A549 treated with Hydrocortisone at 1 μM for 4 hours (cell line): ENCODE results near the gene ZNF35. TPM values are rescaled to one million over a fixed set of nuclear protein-coding genes. Genes with fewer than 3 reads are reported as not detected.

ENCODE experiments used
- total RNA-seq: library from RNA; stranded (reverse); fragments of 200-300 nt; extraction: Qiagen RNA extraction; gene quantifications from 5 replicates; pipeline ENCODE4 v1.2.3, GENCODE V29; 2022

ZNF35 gene
- 5.0 to 6.4 TPM (median 5.4 TPM) in 5 replicates for total RNA-seq

DNA sequence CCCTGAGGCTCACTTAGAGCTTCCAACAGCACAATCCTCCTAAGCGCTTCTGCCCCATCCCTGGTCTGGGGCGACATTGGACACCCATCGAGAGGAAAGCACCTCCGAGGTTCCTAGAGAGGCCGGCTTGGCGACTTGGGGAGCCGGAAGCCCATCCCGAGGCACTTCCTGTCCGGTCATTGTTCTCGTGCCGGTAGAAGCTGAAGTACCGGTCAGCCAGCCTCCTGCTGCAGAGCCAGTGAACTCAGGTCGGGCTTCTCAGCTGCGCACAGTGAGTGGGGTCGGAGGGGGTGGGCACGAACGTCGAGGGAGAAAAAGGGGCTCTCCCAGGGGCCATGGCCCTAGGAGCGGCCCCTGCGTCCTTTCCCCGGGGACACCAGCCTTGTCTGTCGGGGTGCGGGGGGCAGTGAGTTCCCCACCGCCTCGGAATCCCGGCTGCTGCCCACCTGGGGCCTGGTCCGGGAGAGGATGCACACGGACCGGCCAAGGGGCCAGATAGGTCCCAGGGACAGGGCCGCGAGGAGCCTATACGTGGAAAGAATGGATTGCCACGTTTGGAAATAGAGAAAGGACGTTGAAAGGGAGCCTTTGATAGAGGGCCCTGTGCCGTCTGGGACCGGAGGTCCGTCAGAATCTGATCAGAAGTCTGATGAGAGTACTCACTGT is at the start of gene ZNF35:
Gene ZNF35, plus strand, starts transcription at position 169 of the 666 bp plus-strand sequence. CDS start 2,336 bp downstream, outside the sequence.

DNA sequence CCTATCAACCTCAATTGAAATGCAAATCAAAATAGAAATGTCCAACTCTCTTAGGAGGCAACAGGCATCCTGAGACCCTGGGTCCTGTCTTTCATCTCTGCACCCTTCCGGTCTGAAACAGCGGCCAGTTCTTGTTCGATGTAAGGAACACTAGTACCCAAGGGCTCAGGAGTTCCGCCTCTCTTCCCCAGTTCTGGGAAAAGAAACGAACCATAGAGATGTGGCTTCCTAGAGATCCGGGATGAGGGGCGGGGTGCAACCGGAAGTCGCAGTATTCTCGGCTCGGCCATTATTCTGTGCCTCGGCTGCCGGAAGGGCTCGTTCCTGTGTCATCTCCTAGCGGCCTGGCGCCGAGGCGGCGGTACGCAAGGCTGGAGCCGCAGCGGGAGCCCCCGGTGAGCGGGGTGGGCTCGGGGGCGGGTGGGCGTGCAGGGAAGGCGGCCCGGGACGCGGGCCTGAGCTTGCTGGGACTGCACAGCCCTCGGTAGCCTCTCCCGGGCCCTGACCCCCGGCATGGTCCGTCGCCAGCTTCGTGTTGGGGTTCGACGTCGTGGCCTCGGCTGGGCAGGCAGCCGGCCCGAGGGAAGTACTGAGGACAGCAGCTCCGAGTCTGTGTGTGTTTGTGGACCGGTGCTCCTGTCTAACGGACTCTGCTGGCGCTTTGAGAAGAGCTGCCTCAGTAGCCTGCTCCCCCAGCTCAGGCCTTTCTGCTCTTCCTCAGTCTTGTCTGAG is 23.6 kb upstream of the ZNF35 start, which contains the start of gene ZNF197:
Gene ZNF197, plus strand, starts transcription at position 288 of the 732 bp plus-strand sequence. CDS start 4,119 bp downstream, outside the sequence.

Other genes starting within 250 kb of the ZNF35 start
- 1.9 to 3.4 TPM (median 2.6 TPM) in 5 replicates for gene ZNF445, start 171.1 kb upstream of the ZNF35 start, total RNA-seq
- gene ZKSCAN7, start 93.5 kb upstream of the ZNF35 start, total RNA-seq, result not detected in 5 replicates
- gene ZNF660, start 63.8 kb upstream of the ZNF35 start, total RNA-seq, result not detected in 5 replicates
- gene ZNF197, start 23.7 kb upstream of the ZNF35 start, total RNA-seq, result 1.3 to 2.5 TPM (median 1.8 TPM) in 5 replicates
- 1.5 to 2.3 TPM (median 1.6 TPM) in 5 replicates for gene ZNF502, start 63.9 kb downstream of the ZNF35 start, total RNA-seq
- not detected in 5 replicates for gene ZNF501, start 80.9 kb downstream of the ZNF35 start, total RNA-seq
- 10.6 to 18.3 TPM (median 15.3 TPM) in 5 replicates for gene KIAA1143, start 112.9 kb downstream of the ZNF35 start, total RNA-seq
- gene KIF15, start 113.1 kb downstream of the ZNF35 start, total RNA-seq, result 7.6 to 12.1 TPM (median 8.6 TPM) in 5 replicates
- 8.2 to 12.2 TPM (median 11.4 TPM) in 5 replicates for gene TMEM42, start 213.2 kb downstream of the ZNF35 start, total RNA-seq
- 0.12 to 0.30 TPM (median 0.16 TPM) in 5 replicates for gene TGM4, start 225.9 kb downstream of the ZNF35 start, total RNA-seq